ENCODE measurements around the gene COL8A2. TPM values are rescaled to one million over a fixed set of nuclear protein-coding genes. Genes with fewer than 3 reads are reported as not detected.

The COL8A2 gene
- total RNA-seq, 2 donors from 2014 or later = 0.18 to 0.40 TPM

DNA sequence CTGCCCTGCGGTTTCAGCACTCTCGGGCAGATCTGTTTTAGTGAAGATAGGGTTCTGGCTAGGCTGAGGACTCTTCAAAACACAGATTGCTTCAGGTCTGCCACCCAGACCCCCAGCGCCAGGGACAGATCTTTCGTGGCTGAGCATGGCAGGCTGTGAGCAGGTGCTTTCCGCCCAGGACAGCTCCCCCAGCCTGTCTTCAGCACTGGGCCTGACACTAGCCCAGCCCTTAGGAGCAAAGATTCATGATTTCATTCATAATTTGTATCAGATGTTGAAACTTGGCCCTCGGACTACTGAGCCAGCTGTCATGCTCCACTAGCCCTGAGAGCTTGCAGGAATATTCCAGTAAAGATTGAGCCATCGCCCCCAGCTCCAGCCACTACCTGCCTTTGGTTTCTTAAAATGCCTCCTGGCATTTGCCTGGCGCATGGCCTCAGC lies 30.4 kb downstream of the COL8A2 start:
- WGBS, 2 experiments (ENCODE audit: insufficient coverage in 1 of 2, insufficient read length in 1 of 2) = 92 to 100% methylated on average over 7 to 8 of the region's 8 CpGs
- TF ChIP-seq, protein P1, sequence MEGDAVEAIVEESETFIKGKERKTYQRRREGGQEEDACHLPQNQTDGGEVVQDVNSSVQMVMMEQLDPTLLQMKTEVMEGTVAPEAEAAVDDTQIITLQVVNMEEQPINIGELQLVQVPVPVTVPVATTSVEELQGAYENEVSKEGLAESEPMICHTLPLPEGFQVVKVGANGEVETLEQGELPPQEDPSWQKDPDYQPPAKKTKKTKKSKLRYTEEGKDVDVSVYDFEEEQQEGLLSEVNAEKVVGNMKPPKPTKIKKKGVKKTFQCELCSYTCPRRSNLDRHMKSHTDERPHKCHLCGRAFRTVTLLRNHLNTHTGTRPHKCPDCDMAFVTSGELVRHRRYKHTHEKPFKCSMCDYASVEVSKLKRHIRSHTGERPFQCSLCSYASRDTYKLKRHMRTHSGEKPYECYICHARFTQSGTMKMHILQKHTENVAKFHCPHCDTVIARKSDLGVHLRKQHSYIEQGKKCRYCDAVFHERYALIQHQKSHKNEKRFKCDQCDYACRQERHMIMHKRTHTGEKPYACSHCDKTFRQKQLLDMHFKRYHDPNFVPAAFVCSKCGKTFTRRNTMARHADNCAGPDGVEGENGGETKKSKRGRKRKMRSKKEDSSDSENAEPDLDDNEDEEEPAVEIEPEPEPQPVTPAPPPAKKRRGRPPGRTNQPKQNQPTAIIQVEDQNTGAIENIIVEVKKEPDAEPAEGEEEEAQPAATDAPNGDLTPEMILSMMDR (conservative IDR thresholded peaks at IDR 0.05) = no peak
- peaks cover 49% of the 10 kb centered on the region for H3K36me3 ChIP-seq (ENCODE audit: control insufficient read depth, insufficient read depth, low read length)
- H3K9me3 ChIP-seq (ENCODE audit: control insufficient read depth, low read length) = no peaks in the 10 kb centered on the region
- Mint-ChIP-seq H3K9me3 (no peaks in the 10 kb centered on the region), H3K36me3 (ENCODE audit: low read depth) (peaks cover 31% of the 10 kb centered on the region), H3K4me1 (peaks cover 6% of the 10 kb centered on the region), H3K27me3 (ENCODE audit: insufficient read depth) (no peaks in the 10 kb centered on the region), H3K4me3 (no peak overlapping the region), H3K27ac (no peak overlapping the region)
- H3K27ac ChIP-seq (ENCODE audit: low read depth, low read length) = no peak overlapping the region
- no peak overlapping the region for H3K9ac ChIP-seq (ENCODE audit: extremely low read depth, low read length, poor library complexity, severe bottlenecking)
- H3K27me3 ChIP-seq (ENCODE audit: control insufficient read depth, insufficient read depth, low read length, poor library complexity, severe bottlenecking) = no peaks in the 10 kb centered on the region
- H3K4me3 ChIP-seq (ENCODE audit: low read length) = no peak overlapping the region
- H3K4me1 ChIP-seq (ENCODE audit: control insufficient read depth, insufficient read depth, low read length) = no peaks in the 10 kb centered on the region
- DNase-seq = no peak

DNA sequence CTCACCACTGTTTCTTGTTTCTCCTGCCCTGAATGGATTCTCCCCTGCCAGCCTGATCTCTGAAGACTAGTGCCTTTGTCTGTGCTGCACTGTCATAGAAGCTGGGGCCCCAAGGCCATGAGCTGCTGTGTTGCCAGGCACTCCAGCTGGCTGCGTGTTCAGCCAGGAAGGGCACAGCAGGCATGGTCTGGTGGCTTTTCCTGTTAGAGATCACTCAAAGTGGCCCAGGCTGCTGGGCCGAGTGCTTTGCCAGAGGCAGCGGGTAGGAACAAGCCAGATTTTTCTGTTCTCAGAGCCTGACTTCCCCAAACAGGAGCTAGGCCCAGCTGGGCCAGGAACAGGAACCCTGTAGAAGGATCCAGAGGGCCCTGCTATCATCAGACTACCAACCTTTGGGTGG lies 31.1 kb downstream of the COL8A2 start:
- no peaks in the 10 kb centered on the region for H3K4me1 ChIP-seq (ENCODE audit: control insufficient read depth, insufficient read depth, low read length)
- 93 to 100% methylated on average over 1 to 3 of the region's 3 CpGs for WGBS, 2 experiments (ENCODE audit: insufficient coverage in 1 of 2, insufficient read length in 1 of 2)

DNA sequence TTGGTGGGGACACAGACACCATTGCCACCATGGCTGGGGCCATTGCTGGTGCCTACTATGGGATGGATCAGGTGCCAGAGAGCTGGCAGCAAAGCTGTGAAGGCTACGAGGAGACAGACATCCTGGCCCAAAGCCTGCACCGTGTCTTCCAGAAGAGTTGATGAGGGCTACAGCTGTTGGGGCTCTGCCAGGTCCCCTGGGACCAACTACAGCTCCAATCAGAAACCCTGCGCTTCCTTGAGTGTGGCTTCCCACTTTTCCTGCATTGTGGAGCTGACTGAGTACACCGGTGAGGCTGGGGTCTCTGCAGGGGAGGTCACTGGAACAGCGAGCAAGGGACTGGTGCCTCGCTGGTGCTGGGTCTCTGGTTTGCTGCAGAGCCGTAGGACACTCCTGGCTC lies 31.8 kb downstream of the COL8A2 start:
- H3K4me3 Mint-ChIP-seq = no peak overlapping the region
- 93 to 100% methylated on average over 6 to 7 of the region's 7 CpGs for WGBS, 2 experiments (ENCODE audit: insufficient coverage in 1 of 2, insufficient read length in 1 of 2)
- no peak overlapping the region for H3K9ac ChIP-seq (ENCODE audit: extremely low read depth, low read length, poor library complexity, severe bottlenecking)

More for the DNA sequence above, 31.1 kb downstream of the COL8A2 start:
- Mint-ChIP-seq H3K36me3 (ENCODE audit: low read depth) (peaks cover 31% of the 10 kb centered on the region), H3K27me3 (ENCODE audit: insufficient read depth) (no peaks in the 10 kb centered on the region), H3K9me3 (no peaks in the 10 kb centered on the region), H3K4me3 (no peak overlapping the region), H3K27ac (no peak overlapping the region), H3K4me1 (peaks cover 11% of the 10 kb centered on the region)
- no peaks in the 10 kb centered on the region for H3K9me3 ChIP-seq (ENCODE audit: control insufficient read depth, low read length)
- no peak for DNase-seq
- no peak overlapping the region for H3K9ac ChIP-seq (ENCODE audit: extremely low read depth, low read length, poor library complexity, severe bottlenecking)
- TF ChIP-seq, protein P1 (conservative IDR thresholded peaks at IDR 0.05) = no peak
- peaks cover 49% of the 10 kb centered on the region for H3K36me3 ChIP-seq (ENCODE audit: control insufficient read depth, insufficient read depth, low read length)
- H3K27ac ChIP-seq (ENCODE audit: low read depth, low read length) = no peak overlapping the region
- no peaks in the 10 kb centered on the region for H3K27me3 ChIP-seq (ENCODE audit: control insufficient read depth, insufficient read depth, low read length, poor library complexity, severe bottlenecking)
- no peak overlapping the region for H3K4me3 ChIP-seq (ENCODE audit: low read length)

More for the DNA sequence above, 31.8 kb downstream of the COL8A2 start:
- no peak overlapping the region for H3K27ac ChIP-seq (ENCODE audit: low read depth, low read length)
- Mint-ChIP-seq H3K27me3 (ENCODE audit: insufficient read depth) (no peaks in the 10 kb centered on the region), H3K4me1 (peaks cover 11% of the 10 kb centered on the region), H3K9me3 (no peaks in the 10 kb centered on the region), H3K36me3 (ENCODE audit: low read depth) (peaks cover 31% of the 10 kb centered on the region), H3K27ac (no peak overlapping the region)
- TF ChIP-seq, protein P1 (conservative IDR thresholded peaks at IDR 0.05) = no peak
- no peak for DNase-seq
- no peaks in the 10 kb centered on the region for H3K27me3 ChIP-seq (ENCODE audit: control insufficient read depth, insufficient read depth, low read length, poor library complexity, severe bottlenecking)
- H3K4me3 ChIP-seq (ENCODE audit: low read length) = no peak overlapping the region
- H3K4me1 ChIP-seq (ENCODE audit: control insufficient read depth, insufficient read depth, low read length) = no peaks in the 10 kb centered on the region
- no peaks in the 10 kb centered on the region for H3K9me3 ChIP-seq (ENCODE audit: control insufficient read depth, low read length)
- peaks cover 49% of the 10 kb centered on the region for H3K36me3 ChIP-seq (ENCODE audit: control insufficient read depth, insufficient read depth, low read length)

All from endodermal cell (in vitro differentiated cells).